ENCODE data around the gene SPSB1.

Gene SPSB1

GRCh38 chr1:9331016-9331415, 38.3 kb downstream of the SPSB1 start (continued):
- no peak for TF ChIP-seq ELK4 (IDR thresholded peaks at IDR 0.05; ENCODE audit: borderline replicate concordance, low read depth, low read length)
- TF ChIP-seq, protein P1, sequence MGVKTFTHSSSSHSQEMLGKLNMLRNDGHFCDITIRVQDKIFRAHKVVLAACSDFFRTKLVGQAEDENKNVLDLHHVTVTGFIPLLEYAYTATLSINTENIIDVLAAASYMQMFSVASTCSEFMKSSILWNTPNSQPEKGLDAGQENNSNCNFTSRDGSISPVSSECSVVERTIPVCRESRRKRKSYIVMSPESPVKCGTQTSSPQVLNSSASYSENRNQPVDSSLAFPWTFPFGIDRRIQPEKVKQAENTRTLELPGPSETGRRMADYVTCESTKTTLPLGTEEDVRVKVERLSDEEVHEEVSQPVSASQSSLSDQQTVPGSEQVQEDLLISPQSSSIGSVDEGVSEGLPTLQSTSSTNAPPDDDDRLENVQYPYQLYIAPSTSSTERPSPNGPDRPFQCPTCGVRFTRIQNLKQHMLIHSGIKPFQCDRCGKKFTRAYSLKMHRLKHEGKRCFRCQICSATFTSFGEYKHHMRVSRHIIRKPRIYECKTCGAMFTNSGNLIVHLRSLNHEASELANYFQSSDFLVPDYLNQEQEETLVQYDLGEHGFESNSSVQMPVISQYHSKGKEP (tag by site-specific recombination; IDR thresholded peaks at IDR 0.05), result no peak
- no peak for TF ChIP-seq ZNF311 (tag by site-specific recombination; IDR thresholded peaks at IDR 0.05; ENCODE audit: borderline replicate concordance)
- TF ChIP-seq ZNF791 (tag by site-specific recombination; IDR thresholded peaks at IDR 0.05), result no peak
- no peak for TF ChIP-seq HOXA7 (CRISPR knock-in tag; IDR thresholded peaks at IDR 0.05; ENCODE audit: borderline replicate concordance)
- TF ChIP-seq OVOL3 (tag by site-specific recombination; IDR thresholded peaks at IDR 0.05), result no peak
- no peak for TF ChIP-seq SCRT1 (tag by site-specific recombination; IDR thresholded peaks at IDR 0.05; ENCODE audit: borderline replicate concordance)
- no peak for TF ChIP-seq KLF10 (tag by site-specific recombination; IDR thresholded peaks at IDR 0.05)
- TF ChIP-seq, protein P2, sequence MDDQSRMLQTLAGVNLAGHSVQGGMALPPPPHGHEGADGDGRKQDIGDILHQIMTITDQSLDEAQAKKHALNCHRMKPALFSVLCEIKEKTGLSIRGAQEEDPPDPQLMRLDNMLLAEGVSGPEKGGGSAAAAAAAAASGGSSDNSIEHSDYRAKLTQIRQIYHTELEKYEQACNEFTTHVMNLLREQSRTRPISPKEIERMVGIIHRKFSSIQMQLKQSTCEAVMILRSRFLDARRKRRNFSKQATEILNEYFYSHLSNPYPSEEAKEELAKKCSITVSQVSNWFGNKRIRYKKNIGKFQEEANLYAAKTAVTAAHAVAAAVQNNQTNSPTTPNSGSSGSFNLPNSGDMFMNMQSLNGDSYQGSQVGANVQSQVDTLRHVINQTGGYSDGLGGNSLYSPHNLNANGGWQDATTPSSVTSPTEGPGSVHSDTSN (CRISPR knock-in tag; IDR thresholded peaks at IDR 0.05), result no peak

GRCh38 chr1:9331558-9332346, 39.1 kb downstream of the SPSB1 start:
- POLR2A ChIA-PET, result no interaction called here
- TF ChIP-seq EGR2 (tag by site-specific recombination; IDR thresholded peaks at IDR 0.05; ENCODE audit: low read depth), result peak; percentile 72
- no peak for TF ChIP-seq GLI2 (tag by site-specific recombination; IDR thresholded peaks at IDR 0.05; ENCODE audit: borderline replicate concordance, low read depth)
- peak; percentile 64; the same call in 1 of the 2 replicates for TF ChIP-seq ZNF121 (tag by site-specific recombination; IDR thresholded peaks at IDR 0.05)
- TF ChIP-seq ZFHX2 (tag by site-specific recombination; conservative IDR thresholded peaks at IDR 0.05), result peak; percentile 47
- no peak for TF ChIP-seq YY1 (tag by site-specific recombination; IDR thresholded peaks at IDR 0.05)
- H3K4me3 ChIP-seq (ENCODE audit: low read depth, low read length), result no peak overlapping the region

GRCh38 chr1:9332513-9333143, 39.9 kb downstream of the SPSB1 start:
- ChIA-PET POLR2A (no interaction called here), CTCF (no interaction called here)
- no peaks in the 10 kb centered on the region for H3K4me1 ChIP-seq (ENCODE audit: control insufficient read depth, insufficient read depth, low read length)
- no peaks in the 10 kb centered on the region for H3K36me3 ChIP-seq (ENCODE audit: control insufficient read depth in 2 of 2, insufficient read depth in 1 of 2, low read length in 2 of 2)
- H3K4me3 ChIP-seq (ENCODE audit: low read depth, low read length), result no peak overlapping the region
- H3K9me3 ChIP-seq (ENCODE audit: control insufficient read depth, insufficient read depth, low read depth, low read length), result no peaks in the 10 kb centered on the region
- no peak overlapping the region for H3K27ac ChIP-seq (ENCODE audit: extremely low read depth, low read depth, low read length)
- TF ChIP-seq BCL11A (tag by site-specific recombination; IDR thresholded peaks at IDR 0.05; ENCODE audit: low read depth) (no peak), MZF1 (tag by site-specific recombination; IDR thresholded peaks at IDR 0.05; ENCODE audit: borderline replicate concordance) (no peak), ZNF785 (tag by site-specific recombination; IDR thresholded peaks at IDR 0.05) (no peak), OVOL3 (tag by site-specific recombination; IDR thresholded peaks at IDR 0.05) (no peak), ZNF132 (tag by site-specific recombination; IDR thresholded peaks at IDR 0.05; ENCODE audit: borderline replicate concordance) (no peak), ZNF2 (tag by site-specific recombination; IDR thresholded peaks at IDR 0.05) (no peak), ZNF658 (tag by site-specific recombination; IDR thresholded peaks at IDR 0.05) (no peak), ZNF610 (tag by site-specific recombination; IDR thresholded peaks at IDR 0.05; ENCODE audit: borderline replicate concordance) (no peak), ZNF571 (tag by site-specific recombination; IDR thresholded peaks at IDR 0.05) (no peak)
- TF ChIP-seq, protein P3, sequence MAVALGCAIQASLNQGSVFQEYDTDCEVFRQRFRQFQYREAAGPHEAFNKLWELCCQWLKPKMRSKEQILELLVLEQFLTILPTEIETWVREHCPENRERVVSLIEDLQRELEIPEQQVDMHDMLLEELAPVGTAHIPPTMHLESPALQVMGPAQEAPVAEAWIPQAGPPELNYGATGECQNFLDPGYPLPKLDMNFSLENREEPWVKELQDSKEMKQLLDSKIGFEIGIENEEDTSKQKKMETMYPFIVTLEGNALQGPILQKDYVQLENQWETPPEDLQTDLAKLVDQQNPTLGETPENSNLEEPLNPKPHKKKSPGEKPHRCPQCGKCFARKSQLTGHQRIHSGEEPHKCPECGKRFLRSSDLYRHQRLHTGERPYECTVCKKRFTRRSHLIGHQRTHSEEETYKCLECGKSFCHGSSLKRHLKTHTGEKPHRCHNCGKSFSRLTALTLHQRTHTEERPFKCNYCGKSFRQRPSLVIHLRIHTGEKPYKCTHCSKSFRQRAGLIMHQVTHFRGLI (tag by site-specific recombination; IDR thresholded peaks at IDR 0.05), result no peak
- TF ChIP-seq, protein P4, sequence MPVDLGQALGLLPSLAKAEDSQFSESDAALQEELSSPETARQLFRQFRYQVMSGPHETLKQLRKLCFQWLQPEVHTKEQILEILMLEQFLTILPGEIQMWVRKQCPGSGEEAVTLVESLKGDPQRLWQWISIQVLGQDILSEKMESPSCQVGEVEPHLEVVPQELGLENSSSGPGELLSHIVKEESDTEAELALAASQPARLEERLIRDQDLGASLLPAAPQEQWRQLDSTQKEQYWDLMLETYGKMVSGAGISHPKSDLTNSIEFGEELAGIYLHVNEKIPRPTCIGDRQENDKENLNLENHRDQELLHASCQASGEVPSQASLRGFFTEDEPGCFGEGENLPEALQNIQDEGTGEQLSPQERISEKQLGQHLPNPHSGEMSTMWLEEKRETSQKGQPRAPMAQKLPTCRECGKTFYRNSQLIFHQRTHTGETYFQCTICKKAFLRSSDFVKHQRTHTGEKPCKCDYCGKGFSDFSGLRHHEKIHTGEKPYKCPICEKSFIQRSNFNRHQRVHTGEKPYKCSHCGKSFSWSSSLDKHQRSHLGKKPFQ (tag by site-specific recombination; IDR thresholded peaks at IDR 0.05), result no peak

More at GRCh38 chr1:9331558-9332346, 39.1 kb downstream of the SPSB1 start:
- Histone ChIP-seq H3K9me3 (ENCODE audit: control insufficient read depth, insufficient read depth, low read depth, low read length) (no peaks in the 10 kb centered on the region), H3K4me1 (ENCODE audit: control insufficient read depth, insufficient read depth, low read length) (no peaks in the 10 kb centered on the region), H3K36me3 (ENCODE audit: control insufficient read depth in 2 of 2, insufficient read depth in 1 of 2, low read length in 2 of 2) (no peaks in the 10 kb centered on the region), H3K27ac (ENCODE audit: extremely low read depth, low read depth, low read length) (no peak overlapping the region)
- CTCF ChIA-PET, result interaction anchor here (0.6 kb wide), 1 partner anchor 115 kb away, joined by 3 read pairs; no protein-coding TSS in a partner anchor
